GM12872 (cell line): ENCODE results near the gene CAPN8.

Experiments used
- CTCF ChIP-seq: IDR thresholded peaks from 3 replicates; pipeline ENCODE4 v1.5.1; 2011; ENCODE audit warnings: low read depth, mild to moderate bottlenecking, low read length, moderate library complexity; ENCODE audit not compliant: insufficient read depth

Gene CAPN8

GRCh38 chr1:223635236-223635635 lies 30.3 kb downstream of the CAPN8 start:
- TF ChIP-seq CTCF: no peak

- no peak for TF ChIP-seq CTCF
Measured at GRCh38 chr1:223634423-223634822, 31.1 kb downstream of the CAPN8 start.

- no peak for TF ChIP-seq CTCF
Measured at GRCh38 chr1:223631956-223632355, 33.5 kb downstream of the CAPN8 start.

- TF ChIP-seq CTCF: no peak
Measured at GRCh38 chr1:223631473-223631872, 34.0 kb downstream of the CAPN8 start.

GRCh38 chr1:223629126-223629457 lies 36.4 kb downstream of the CAPN8 start:
- no peak for TF ChIP-seq CTCF

- peak; percentile 87 for TF ChIP-seq CTCF
Measured at GRCh38 chr1:223628233-223629125, 37.0 kb downstream of the CAPN8 start.

- no peak for TF ChIP-seq CTCF
Measured at GRCh38 chr1:223622132-223622842, 43.2 kb downstream of the CAPN8 start.
